HG03135 (cell line): Measurements from ENCODE around the gene HOTAIR.

Experiments
- ATAC-seq: cut with Tn5 transposase; IDR thresholded peaks from one replicate; pipeline ENCODE4 v1.9.1; 2021; ENCODE audit warnings: mild to moderate bottlenecking, moderate library complexity; ENCODE audit not compliant: unreplicated experiment

The HOTAIR gene

DNA sequence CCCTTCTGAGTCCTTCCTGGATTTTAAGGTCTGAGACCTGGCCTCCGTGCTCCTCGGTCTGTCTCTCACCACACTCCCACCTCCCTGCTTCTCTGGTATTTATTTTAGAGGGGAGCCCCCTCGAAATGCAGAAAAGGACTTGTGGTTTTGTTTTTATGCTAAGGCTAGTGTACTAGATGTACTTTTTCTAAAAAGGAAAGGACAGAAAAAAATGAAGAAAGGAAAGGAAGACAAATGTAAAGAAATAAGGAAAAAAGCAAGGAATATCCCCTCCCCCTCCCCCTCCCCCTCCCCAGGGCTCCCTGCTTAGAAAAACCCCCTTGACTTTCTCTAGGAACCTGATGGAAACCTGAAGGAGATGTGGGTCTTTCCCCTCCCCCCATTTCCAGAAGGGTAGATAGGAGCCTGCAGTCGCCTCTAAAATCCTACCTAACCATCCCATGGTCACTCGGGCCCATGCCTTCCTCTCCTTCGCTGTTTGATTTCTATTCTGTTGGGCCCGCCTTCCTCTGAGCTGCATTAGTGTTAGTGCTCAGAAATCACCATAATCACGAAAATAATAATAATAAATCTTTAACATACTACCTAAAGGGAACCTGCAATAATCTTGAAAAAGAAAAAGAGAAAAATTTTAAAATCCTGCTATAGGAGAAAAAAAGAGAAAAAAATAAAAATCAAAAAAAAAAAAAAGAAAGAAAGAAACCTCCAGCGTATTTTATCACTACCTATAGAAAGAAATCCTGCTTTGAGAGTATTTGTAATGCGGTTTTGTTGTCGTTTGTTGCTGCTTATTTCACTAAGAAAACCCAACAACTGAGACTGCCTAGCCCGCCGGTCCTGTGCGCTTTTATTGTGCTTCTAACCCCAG, 37.1 kb upstream of the HOTAIR start:
- no peak for ATAC-seq

DNA sequence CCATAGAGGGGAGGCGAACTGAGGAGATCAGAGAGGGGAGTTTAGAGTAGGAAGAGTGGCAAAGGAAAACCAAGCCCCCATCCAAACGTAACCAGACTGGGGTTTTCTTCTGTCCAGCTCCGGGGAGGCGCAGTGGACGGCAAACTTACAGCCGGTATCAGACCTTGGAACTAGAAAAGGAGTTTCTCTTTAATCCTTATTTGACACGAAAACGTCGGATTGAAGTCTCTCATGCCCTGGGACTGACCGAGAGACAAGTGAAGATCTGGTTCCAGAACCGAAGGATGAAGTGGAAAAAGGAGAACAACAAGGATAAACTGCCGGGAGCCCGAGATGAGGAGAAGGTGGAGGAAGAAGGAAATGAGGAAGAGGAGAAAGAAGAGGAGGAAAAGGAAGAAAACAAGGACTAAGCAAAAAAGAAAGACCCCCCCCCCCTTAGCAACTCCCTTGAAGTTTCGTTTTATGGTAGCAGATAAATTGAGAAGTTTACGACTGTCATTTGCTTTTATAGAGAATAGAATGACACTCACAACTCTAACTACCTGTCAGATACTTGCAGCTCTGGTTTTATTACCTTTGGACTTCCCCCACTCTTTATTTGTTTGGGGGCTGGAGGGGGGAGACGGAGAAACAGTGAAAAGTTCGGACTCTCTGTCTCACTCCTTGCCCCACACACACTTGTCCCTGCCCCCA, 36.4 kb upstream of the HOTAIR start:
- ATAC-seq = no peak

DNA sequence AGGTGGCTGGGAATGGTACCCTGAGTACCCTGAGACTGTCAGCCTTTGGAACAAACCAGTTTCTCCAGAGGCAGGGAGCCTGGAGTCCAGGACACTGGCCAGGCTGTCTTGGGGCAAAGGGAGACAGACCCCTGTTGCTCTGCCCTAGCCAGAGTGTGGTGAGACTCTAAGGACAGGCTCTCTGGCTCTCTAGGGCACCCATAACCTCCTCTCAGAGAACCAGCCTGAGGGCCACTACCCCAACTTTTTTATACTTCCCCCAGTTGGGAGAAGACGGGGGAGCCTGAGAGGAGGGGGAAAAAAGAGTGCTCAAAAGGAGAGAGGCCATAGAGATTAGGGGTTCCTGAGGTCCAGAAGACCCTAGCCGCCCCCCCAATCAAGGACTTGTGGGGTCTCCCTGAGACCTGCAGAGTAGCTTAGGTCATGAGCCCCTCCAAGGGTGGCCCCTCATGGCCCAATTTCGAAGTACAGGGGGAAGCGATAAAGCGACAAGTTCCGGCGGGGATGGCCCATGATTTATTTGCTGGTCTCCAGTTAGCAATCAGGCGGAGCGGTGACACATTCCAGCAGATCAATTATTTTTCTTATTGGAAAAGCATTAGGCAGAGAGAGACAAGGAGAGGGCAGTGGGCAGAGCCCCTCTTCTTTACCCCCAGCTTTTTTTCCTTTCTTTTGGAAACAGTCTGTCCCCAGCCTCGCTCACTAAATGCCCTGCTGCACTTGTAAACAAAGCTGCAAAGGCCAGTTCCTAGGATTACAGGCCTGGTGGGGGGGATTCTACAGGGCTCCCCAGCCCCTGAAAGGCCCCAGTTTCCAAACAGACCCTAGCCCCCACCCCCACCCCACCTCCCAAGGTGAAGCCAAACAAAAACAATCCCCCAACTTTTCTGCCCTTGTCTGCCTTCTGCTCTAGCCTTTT, 35.6 kb upstream of the HOTAIR start:
- no peak for ATAC-seq

DNA sequence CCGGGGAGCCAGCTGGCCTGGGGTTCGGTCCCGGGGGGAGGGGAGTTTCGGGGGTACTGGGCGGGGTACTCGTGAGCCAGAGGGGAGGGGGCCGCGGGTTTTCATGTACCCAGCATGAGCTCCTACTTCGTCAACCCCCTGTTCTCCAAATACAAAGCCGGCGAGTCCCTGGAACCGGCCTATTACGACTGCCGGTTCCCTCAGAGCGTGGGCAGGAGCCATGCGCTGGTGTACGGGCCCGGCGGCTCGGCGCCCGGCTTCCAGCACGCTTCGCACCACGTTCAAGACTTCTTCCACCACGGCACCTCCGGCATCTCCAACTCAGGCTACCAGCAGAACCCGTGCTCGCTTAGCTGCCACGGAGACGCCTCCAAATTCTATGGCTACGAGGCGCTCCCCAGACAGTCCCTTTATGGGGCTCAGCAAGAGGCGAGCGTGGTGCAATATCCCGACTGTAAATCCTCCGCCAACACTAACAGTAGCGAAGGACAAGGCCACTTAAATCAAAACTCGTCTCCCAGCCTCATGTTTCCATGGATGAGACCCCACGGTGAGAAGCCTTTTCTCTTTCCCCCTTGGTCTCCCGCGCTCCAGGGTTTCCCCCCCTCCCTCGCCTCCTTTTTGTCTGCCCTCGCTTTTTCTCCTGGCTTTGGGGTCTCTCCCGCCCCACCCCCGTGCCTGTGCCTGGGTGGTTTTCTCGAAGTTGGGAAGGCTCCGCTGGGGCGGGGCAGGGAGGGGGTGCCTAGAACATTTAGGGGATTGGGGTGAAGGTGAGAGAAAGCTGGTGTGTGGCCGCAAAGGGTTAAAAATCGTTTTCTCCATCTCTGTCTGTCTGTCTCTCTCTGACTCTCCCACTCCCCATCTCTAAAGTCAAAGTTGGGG, 34.7 kb upstream of the HOTAIR start:
- no peak for ATAC-seq

DNA sequence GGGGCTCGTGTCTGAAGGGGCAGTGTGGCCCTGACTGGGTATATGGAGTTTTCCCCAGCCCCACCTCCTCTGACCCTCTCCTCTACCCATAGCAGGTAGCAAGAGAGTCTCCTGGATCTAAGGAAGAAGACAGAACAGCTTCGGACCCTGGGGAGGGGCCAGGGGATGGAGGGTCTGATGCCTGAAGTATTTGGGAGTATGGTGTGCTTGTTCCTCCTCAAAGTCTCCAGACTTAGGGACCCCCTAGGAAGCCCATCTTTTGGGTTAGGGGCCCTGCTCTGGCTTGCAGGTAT, 33.5 kb upstream of the HOTAIR start:
- ATAC-seq = no peak

DNA sequence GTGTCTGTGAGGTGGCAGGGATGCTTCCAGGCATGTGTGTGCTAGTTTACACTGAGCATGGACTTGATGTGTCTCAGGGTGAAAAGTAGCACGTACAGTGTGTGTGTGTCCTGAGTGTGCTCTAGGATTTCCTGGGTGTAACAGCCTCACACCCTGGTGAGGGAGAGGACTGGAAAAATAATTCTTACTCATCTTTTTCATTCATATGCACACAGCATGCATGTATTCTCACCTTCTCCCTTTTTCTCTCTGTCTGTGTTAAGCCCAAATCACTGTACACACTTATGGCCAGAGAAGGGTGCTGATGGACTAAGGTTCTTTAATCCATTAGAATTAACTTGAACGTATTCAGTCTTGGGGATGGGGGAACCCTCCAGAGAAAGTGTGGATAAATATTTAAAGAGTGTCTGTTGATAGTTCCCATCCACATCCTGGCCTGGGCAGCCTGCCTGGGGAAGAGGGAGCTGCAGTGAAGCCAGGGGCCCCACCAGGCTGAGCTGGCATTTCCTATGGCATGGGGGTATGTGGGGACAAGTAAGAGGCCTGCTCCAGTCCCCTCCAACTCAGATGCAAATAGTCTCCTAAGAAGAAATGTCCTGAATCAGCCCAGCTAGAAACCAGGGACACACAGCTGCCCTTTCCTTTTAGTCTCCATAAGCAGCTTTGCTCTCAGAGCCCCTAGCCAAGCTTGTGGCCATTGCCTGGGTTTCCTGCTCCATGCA, 32.9 kb upstream of the HOTAIR start:
- no peak for ATAC-seq

DNA sequence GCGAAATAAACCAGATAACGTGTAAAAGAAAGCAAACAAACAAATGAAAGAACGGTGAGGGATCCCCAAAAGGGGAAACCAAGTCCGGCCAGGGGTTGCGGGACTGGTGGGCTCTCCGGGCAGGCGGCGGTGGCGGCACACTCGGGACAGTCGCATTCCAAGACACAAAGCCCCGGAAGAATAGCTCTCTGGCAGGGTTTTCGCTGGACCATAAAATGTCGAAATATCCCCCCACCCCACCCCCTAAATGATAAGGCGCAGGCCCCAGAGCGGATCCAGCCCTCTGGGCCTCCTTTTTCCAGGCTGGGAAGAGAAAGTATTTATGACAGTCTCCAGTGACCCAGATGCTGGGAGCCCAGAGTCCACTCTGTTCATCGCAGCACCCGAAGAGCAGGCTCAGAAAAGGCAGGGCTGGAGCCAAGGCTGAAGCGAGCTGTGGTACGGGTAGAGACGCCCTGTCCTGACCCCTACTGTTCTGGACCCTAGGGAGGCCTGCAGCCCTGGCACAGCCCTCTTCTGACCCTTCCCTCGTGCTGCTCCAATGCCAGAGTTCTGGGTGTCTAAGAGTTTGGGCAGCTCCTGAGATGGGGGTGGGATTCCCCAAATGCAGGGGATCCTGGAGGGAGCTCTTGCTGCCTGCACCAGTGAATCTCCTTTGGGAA, 31.9 kb upstream of the HOTAIR start:
- ATAC-seq = no peak

DNA sequence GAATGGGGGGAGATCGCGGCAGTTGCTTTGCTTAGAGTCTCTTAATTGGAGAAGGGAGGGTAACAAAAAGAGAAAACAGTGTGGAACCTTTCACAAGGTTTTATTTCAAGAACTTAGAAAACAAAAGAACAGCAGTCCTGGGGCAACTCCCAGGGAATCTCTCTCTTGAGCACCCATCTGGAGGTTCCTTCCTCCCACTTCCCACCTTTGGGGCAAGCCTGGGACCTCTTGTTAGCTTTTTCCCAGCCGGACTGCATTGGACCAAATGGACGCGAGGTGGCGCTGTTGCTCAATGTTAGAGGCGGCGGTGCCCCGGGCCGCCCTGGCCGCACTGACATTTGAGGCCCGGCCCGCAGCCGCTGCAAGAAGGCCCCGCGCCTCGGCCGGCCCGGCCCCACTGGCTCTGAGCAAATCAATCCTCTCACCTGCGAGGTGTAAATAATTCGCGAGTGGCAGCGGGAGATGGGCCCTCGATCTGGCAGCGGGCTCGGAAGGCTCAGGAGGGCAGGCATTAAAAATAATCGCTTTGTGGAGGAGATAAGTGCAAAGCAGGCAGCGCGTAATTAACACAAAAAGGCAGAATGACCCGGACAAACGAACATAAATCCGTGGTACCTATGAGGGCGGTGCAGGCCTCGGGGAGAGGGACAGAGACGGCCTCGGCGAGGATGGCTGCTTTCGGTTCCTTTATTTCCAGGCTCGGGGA, 31.3 kb upstream of the HOTAIR start:
- ATAC-seq = no peak

DNA sequence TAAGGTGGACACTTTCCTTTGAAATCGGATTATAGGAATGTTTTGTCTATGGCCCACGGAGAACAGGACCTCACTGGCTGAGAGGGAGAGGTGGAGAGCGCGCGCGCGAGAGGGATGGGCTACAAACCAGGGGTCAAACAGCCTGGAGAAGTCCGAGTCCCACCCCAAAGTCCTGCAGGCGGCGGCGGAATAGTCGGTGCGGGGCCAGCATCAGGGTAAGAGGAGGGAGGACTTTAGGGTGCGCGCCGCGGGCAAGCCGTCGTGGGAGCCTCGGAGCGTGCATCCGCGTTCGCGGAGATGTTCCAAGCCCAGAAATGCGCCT, 30.7 kb upstream of the HOTAIR start:
- no peak for ATAC-seq

DNA sequence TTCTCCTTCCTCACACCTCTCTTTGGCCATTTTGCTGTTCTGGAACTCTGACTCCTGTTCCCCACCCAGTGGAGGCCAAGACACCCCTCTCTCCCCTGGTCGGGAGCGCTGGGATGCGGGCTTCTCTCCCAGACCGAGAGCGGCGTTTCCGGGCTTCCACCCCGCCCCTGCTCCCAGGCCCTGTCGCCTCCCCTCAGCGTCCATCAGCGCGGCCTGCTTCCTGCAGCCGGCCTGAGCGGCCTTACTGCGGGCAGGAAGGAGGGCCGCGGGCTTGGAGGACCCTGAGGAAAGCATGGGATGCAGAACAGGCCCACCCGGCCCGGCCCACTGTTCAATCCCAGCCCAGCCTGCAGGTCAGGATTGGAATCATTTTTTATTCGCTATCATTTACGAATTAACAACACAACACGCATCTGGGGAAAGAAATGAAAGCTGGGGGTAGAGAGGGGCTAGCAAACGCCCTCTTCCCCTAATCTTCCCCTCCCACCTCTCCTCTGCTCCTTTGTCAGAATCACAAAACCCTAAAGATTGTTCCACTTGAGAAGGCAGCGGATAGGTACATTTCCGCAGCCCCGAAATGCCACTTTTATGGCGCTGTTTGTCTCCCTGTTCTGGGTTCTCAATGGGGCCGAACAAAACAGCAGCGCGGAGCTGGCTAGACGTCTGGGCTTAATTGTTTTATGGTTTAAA, 30.2 kb upstream of the HOTAIR start:
- no peak for ATAC-seq

DNA sequence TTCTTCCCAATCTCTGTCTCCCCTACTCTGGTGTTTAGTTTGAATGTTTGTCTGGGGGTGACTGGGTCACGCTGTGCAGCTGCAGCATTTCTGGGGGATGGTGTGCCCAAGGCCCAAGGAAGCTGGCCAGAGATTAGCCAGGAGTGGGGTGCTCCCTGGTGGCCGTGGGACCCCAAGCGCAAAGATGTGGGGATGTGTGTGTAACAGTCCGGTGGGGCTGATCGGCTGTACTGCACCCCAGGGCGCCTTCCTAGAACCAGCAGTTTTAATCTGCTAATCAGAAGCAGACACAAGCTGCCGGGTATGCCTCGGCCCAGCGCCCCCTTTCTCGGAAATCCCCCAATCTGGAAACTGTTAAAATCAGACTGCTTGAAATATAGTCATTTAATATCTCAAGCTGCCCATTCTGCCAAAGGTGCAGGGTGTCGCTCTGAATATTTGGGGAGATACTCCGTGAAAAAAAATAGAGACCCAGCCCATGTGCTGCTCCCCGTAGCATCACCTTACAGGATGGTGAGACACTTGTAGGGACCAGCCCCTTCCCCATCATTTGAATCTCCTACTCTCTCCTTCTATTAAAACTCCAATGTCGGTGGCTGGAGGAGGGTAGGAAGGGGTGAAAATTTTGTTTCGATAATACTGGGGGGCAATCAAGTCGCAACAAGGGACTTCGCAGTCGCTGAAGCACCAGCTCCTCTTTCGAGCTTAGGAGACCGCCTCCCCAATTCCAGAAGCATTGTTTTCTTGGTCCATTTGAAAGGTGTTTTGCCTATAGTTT, 29.5 kb upstream of the HOTAIR start:
- no peak for ATAC-seq

DNA sequence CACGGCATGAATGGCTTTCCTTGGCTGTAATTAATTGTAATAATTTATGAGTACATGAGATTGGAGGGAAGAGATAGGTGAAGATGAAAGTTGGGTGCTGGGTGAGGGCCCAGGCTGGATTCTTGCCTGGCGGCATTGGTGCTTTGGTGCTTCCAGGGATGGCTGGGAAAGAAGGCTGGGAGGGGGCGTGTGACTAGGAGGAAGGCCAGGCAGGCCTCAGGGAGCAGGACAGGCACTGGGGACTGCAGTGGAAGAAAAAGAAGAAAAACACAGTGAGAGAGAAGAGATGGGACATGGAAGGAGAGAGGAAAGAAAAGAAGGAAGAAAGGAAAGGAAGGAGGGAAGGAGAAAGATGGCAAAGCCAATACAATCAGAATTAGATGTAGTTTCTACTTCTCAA, 28.9 kb upstream of the HOTAIR start:
- no peak for ATAC-seq

DNA sequence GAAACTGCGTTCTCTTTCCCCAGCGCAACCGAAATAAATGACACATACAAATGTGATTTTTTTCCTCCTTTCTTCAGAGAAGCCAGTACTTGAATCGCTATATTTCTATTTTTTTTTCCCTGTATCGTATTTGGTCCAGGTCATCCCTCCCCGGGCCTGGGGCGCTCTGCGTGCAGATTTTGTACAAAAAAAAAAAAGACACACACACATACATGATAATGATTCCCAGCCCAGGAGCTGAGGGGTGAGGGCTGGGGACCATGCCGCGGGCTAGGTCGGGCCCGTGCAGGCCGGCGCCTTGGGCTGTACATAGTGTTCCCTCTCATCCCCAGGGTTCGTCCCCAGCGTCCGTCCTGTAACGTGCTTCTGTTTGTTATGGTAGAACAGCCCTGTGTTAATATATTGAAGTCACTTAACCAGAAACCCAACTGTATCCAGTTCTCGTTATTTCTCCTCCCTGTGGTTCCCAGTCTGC, 28.2 kb upstream of the HOTAIR start:
- ATAC-seq = no peak

DNA sequence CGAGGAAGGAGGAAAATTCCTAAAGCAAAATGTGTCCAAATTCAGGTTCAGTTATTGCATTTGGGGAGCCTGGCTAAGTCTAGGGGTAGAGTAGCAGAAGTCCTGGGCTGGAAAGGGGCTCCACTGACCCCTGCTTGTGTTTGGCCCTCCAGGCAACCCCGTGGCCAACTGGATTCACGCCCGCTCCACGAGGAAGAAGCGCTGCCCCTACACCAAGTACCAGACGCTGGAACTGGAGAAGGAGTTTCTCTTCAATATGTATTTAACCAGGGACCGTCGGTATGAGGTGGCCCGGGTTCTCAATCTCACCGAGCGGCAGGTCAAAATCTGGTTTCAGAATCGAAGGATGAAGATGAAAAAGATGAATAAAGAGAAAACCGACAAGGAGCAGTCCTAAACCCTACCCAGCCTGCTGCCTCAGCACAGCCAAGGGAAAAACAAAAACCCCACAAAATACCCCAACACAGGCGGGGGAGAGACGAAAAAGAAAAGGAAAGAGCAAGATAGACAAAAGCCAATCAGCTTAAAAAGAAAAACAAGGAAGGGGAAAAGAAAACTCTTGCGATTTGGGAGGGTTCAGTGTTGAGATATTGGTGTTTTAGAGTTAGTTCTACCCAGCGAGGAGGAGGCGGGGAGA, 27.6 kb upstream of the HOTAIR start:
- no peak for ATAC-seq

DNA sequence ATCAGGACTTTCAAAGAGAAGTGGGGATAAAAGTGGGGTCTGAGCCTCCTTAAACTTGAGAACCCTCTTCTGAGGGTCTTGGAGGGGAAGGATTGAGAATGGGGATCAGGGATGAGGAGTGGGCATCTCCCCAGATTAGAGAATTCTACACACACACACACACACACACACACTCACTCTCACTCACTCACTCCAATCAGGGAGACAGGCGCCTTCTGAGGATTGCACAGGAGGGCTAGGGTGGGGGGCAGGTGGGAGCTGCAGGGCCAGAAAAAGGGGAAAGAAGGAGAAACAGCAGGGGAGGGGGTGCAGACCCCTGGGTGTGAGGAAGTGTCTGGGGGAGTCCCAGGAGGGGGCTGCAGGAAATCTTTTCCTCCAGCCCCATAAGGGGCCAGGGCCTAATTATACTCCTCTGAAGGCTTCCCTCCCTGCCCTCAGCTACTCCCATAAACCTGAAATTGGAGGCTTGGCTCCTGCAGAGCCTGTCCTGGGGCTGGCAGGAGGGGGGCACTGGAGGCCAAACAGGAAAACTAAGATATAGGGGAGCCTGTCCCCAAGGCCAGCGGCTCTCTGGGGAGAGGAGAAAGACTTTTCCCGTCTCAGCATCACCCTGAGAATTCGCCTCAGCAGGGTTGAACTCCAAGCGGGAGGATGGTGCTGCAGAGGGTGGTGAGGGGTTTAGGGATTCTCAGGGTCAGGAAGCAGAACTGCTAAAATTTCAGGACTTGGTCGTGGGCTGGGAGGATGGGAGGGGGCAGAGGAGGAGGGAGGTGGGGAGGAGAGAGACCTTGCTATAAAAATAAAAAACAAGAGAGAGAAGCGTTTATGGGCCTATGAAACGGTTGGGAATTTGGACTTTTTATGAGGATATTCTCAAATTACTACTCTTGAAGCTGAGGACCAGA, 26.8 kb upstream of the HOTAIR start:
- ATAC-seq = no peak
